Measurements from ENCODE around the gene GRIK1.

The GRIK1 gene

DNA sequence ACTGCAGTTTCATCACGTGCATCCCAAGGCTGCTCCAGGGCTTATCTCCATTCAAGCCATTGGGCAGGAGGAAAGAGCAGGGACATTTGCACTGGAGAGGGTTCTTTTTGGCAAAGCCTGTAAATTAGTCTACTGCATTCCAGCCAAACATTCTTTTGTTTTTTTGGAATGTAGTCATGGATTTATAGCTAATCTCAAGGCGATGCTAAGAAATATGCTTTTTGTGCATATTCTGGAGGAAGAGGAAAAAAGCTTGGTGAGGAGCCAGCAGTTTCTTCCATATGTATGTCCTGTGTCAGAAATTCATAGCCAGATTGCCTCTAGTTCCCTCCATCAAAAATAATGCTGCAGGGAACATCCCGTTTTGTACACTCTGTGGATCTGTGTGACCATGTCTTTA, 419.6 kb downstream of the GRIK1 start:
- DNase-seq: no peak

DNA sequence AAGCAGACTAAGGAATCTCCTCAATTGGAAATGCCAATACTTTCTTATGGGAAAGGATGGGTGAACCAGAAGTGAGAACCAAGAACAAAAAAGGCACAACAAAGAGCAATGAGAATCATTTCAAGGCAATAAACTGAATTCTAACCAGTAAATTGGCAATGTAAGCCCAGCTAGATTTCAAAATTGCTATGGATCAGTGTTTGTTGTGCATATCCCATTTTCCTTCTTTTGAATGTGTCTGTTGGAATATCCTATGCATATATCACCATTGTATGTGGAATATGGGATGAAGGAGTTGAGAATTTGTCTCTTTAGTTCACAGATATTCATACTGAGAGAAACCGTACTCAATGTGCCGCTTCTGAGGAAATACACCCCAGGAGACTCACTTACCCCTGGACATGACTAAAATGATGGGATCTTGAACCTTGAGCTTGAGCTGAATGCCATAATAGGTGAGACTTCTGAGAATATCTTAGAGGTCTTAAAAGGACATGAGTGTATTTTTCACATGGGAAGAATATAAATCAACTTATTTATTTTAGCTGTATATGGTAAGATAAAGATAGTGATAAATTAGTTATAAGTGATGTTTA, 425.0 kb downstream of the GRIK1 start:
- no peak for DNase-seq

DNA sequence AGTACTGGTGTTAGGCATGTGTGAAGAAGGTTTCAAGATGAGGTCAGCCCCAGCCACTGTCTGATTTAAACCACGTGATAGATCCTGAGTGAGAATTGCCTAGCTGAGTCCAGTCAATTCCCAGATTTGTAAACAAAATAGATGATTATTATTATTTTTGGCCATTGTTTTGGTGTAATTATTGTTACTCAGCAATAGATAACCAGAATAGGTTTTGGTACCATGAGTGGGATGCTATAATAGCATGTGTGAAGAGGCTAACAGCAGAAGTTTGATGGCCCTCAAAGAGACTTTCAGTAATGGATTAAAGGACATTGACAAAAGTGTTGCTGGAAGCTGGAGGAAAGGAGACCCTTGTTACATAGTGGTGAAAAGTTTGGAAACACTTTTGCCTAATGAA, 426.3 kb downstream of the GRIK1 start:
- no peak for DNase-seq

DNA sequence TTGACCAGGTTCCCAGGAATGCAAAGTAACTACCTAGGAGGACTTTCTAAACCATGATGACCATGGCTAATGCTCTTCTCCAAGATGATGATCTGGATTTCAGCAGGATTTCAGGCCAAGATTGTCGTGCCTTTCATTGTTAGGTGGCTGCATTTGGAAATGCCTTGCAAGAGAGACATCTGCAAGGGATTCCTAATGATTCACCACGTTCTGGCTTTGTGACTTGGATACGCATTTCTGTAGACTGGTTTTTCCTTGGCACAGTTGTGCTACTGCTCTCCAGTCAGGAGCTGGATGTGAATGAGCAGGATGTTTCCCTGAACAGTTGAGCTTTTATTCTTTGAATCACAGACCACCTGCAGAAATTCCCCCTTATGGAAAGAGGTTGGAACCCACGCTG, 428.7 kb downstream of the GRIK1 start:
- no peak for DNase-seq

DNA sequence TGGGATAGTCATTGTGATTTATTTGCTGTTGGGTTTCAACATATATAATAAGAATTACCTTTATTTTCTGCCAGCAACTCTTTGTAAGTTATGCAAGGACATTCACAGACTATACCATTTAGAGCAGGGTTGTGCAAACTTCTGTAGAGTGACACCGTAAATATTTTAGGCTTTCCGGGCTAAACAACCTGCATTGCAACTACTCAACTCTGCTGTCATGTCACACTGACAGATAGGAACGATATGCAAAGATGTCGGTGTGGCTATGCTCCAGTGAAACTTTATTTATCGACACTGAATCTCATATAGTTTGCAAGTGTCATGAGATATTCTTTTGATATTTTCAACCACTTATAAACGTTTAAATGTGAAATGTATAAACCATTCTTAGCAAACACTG, 430.7 kb downstream of the GRIK1 start:
- DNase-seq: no peak

DNA sequence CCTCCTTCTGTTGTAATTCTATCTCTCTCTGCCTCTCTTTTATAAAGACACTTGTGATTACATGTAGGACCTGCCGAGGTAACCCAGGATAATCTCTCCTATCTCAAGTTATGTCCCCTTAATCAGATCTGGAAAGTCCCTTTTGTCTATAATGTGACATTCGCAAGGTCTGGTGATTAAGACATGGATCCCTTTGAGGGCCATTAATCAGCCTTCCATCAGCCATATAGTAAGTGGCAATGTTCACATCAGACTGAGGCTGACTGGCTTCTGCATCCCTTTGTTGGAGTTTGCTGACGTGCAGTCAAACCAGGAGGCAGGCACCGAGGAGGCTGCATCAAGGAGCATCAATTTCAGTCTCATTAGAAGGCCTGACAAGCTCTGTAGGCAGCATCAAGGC, 431.5 kb downstream of the GRIK1 start:
- DNase-seq: no peak

DNA sequence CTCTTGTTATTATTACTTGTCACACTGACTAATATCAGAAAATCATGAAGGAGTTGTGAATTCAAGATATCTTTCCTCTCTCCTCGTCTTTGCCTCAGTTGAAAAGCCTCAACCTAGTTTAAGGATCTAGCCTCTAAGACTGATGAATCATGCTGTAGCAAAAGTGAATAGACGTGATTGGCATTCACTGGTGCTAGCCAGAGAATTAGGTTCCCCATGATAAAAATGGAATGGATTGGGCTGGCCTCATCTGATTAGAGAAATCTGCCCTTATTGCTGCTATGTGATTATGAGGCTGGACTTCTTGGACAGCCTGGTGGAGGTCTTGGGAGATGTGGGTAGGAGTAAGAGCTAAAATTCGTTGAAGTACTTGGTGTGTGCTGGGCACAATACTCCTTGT, 432.8 kb downstream of the GRIK1 start:
- no peak for DNase-seq

DNA sequence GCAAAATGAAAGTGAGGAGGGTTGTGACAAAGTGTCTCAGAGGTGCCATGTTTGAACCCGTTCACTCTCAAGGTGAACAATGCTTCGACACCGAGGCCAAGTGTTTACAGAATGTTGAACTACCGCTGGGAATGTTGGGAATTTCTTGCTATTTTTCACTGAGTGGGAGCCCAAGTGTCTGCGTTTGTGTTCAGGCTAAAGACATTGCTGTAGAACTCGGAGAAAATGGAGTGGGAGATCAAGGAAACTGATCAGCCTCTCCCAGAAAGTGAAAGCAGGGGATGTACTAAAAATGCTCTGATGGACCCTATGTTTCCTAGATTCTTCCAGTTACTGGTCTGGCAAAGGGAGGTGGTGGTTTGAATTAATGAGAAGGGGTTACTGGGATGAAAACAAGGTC, 433.6 kb downstream of the GRIK1 start:
- no peak for DNase-seq

DNA sequence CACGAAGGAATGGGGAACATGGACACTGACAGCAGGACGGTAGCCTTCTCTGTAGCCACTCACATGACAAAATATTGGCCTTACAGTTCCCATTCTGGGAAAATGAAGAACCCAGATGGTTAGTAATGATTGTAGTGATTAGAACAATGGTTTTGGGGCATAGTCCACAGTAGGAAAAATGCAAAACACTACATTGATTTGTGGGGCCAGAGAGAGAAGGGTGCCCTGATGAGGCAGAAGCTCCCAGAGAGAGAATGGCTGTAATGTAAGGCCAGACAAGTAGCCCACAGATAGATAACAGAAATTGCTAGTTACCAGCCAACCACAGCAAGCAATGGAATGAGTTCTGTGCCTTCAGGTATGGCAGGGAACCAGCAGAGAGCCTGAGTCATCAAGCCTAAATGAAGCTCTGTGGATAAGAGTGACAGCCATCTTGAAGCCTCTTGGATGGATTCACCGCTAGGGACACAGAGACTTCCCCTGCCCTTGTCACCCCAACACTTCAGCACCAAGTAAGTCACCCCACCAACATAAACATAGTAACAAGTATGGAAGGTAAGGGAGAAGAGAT, 435.0 kb downstream of the GRIK1 start:
- DNase-seq: no peak

DNA sequence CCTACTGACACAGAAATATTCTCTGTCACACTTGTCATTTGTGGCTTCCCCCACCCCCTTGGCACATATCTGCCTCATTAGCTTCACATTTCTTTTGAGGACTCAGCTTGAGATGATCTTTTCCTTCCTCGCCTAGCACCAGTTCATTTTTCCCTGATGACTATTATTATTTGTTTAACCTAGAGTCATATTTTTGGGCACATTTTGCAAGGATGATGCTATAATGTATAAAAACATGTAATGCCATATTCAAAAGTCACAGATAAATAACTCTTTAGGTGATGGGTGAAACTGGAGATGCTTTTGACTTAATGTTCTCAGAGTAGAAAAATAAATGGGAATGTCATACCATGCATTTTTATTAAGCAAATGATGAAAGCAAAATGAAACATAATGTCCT, 438.3 kb downstream of the GRIK1 start:
- no peak for DNase-seq

DNA sequence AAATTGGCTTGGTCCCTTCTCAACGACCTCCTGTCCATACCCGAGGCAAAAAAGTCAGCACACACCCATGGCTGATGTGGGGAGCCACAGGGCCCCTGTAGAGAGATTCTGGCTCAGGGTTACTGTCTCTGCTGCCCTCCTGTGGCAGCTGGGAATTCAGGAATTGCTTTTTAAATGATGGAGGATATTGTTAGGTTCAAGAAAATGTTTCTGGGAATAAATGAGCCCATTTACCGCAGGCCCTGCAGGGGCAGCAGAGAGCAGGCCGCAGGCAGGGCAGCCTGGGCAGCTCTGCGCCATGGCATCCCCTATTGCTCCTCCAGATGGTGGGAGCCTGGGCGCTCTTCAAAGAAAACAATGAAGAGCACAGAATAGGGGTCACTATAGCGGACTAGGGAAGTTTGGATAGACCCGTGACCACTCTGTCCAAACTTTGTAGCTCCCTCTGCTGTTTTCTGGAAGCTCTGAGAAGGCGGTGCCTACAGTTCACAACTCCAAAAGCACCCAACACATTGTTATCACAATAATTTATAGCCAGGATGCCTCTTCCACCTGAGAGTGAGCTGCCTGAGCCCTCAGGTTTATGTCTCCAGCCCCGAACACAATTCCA, 440.0 kb downstream of the GRIK1 start:
- DNase-seq: peak in 3 of 4 experiments; percentile 4 to 14 (median 10)

DNA sequence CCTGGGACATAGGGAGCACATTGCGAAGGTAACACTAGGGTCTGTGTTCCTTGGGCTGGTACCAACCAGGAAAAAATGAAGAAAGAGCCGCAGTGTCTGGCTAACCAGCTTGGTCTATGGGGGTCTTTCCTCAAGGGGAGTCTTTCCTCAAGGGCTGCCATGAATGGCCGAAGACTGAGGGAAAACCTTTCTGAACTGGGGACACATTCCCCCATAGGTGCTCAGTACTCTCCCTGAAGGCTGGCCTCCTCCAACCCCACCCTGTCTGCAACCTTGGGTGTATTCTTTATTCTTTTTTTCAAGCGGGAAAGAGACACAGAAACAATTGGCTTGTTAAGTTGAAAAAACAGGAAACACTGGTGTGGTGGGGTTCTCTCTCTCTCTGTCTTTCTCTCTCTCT, 440.6 kb downstream of the GRIK1 start:
- no peak for DNase-seq

DNA sequence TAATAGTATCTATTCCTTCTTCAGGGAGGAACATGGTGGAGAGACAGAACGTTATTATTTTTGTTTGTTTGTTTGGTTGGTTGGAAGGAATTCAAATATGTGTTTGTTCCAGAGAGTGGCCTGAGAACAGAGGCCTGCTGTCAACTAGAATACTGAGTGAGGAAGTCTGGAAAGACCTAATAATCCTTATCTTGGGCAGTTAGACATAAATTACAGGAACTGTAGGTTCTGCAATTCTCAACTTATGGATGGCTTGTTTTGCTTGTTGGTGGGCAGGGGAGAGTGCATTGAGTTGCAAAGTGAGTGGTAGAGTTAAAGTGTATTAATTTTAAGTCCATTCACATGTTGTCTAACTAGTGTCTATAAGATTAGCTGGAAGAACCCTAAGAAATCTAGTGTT, 443.5 kb downstream of the GRIK1 start:
- no peak for DNase-seq

DNA sequence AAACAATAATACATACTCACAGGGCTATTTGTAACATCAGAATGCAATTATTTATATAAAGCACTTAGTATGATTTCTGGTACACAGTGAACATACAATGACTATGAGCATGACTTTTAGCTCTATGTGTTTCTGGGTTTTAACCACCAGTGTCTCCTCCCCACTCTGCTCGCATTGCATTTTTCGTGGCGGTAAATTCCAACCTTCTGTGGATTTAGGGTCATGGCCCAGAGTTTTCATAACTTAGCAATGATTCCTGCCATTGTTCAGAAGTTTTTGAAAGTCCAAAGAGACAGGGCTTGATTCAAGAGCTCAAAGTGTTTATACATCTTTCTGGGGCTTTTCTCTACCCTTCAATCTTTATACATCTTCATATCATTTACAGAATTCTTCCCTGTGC, 449.8 kb downstream of the GRIK1 start:
- DNase-seq: no peak

DNA sequence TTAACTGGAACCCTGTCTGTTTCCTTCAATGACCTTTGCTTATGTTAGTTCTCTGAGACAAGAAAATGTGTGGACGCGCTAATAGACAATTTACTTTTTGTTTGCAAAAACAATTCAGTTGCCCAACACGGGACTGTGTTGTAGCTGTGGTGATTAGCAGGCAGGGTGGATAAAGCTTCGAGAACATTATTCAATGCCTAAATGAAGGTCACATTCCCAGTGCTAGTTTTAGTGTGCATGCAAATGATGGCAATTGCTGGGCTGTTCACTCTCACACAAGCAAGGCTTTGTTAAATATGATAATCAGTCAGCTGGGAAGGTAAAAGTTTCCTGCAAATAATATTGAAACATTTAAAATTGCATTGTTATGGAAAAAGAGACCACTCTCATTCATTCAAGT, 452.6 kb downstream of the GRIK1 start:
- no peak for DNase-seq
